Measurements from ENCODE around the gene CCDC71L.

DNA sequence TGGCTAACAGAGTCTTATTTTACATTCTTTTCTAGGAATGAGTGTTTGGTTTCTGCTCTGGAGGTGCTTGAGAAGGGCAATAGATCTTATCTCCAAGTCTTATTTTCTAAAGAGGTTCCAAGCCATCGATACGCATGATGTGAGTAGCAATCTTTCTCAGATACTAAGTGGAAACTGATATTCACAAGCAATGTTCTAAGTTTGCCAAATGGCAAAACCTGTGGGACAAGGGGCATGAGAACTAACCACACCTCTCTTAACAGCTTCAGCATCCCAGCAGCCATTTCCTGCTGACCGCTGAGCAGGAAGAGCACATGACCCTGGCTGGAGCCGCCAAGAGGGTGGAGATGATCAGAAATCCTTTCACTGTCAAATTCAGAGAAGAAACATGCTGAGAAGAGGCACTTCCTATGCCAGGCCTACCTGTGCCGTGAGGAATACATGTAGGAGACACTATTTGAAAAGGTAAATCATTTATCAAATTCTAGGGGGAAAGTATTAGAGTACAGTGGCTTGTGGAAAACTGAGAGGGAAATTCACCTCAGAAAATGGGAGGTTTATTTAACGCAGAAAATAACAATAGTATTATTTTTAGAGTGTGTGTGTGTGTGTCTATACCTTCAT lies 35.2 kb downstream of the CCDC71L start:
- TF ChIP-seq EP300 (IDR thresholded peaks at IDR 0.05; ENCODE audit: borderline replicate concordance) (no peak), CEBPB (IDR thresholded peaks at IDR 0.05) (no peak), FOXM1 (IDR thresholded peaks at IDR 0.05; ENCODE audit: borderline replicate concordance, low read depth) (no peak)
